ENCODE data around the gene CPNE1. TPM values are rescaled to one million over a fixed set of nuclear protein-coding genes. Genes with fewer than 3 reads are reported as not detected.

Gene CPNE1
- total RNA-seq, 2 donors from 2014 or later: 238 to 441 TPM

- no peak for TF ChIP-seq CTCF (conservative IDR thresholded peaks at IDR 0.05)
- no peak for DNase-seq
- 93 to 100% methylated on average over 4 to 9 of the region's 9 CpGs for WGBS, 2 experiments (ENCODE audit: insufficient coverage in 1 of 2, insufficient read length in 1 of 2)
- Histone ChIP-seq H3K27ac (ENCODE audit: low read depth, low read length) (no peak overlapping the region), H3K4me3 (ENCODE audit: low read length) (no peak overlapping the region), H3K4me1 (ENCODE audit: control insufficient read depth, insufficient read depth, low read length) (no peaks in the 10 kb centered on the region), H3K36me3 (ENCODE audit: control insufficient read depth, insufficient read depth, low read length) (no peaks in the 10 kb centered on the region), H3K9me3 (ENCODE audit: control insufficient read depth, low read length) (no peaks in the 10 kb centered on the region), H3K9ac (ENCODE audit: extremely low read depth, low read length, poor library complexity, severe bottlenecking) (no peak overlapping the region), H3K27me3 (ENCODE audit: control insufficient read depth, insufficient read depth, low read length, poor library complexity, severe bottlenecking) (peaks cover 58% of the 10 kb centered on the region)
- Mint-ChIP-seq H3K36me3 (ENCODE audit: low read depth) (no peaks in the 10 kb centered on the region), H3K27ac (no peak overlapping the region), H3K27me3 (ENCODE audit: insufficient read depth) (peaks cover 77% of the 10 kb centered on the region), H3K9me3 (no peaks in the 10 kb centered on the region), H3K4me1 (peaks cover 6% of the 10 kb centered on the region), H3K4me3 (no peak overlapping the region)
Measured at GRCh38 chr20:35599776-35600120, 65.0 kb downstream of the CPNE1 start.

GRCh38 chr20:35598899-35599775 lies 65.6 kb downstream of the CPNE1 start:
- no peaks in the 10 kb centered on the region for H3K9me3 ChIP-seq (ENCODE audit: control insufficient read depth, low read length)
- H3K4me3 ChIP-seq (ENCODE audit: low read length): no peak overlapping the region
- H3K27ac ChIP-seq (ENCODE audit: low read depth, low read length): no peak overlapping the region
- H3K27ac Mint-ChIP-seq: no peak overlapping the region
- TF ChIP-seq CTCF (conservative IDR thresholded peaks at IDR 0.05): no peak
- no peak overlapping the region for H3K4me3 Mint-ChIP-seq
- 88 to 90% methylated on average over 16 to 22 of the region's 22 CpGs for WGBS, 2 experiments (ENCODE audit: insufficient coverage in 1 of 2, insufficient read length in 1 of 2)
- H3K9me3 Mint-ChIP-seq: no peaks in the 10 kb centered on the region
- peaks cover 75% of the 10 kb centered on the region for H3K27me3 Mint-ChIP-seq (ENCODE audit: insufficient read depth)
- no peaks in the 10 kb centered on the region for H3K4me1 ChIP-seq (ENCODE audit: control insufficient read depth, insufficient read depth, low read length)
- peaks cover 56% of the 10 kb centered on the region for H3K27me3 ChIP-seq (ENCODE audit: control insufficient read depth, insufficient read depth, low read length, poor library complexity, severe bottlenecking)
- no peaks in the 10 kb centered on the region for H3K36me3 ChIP-seq (ENCODE audit: control insufficient read depth, insufficient read depth, low read length)
- H3K36me3 Mint-ChIP-seq (ENCODE audit: low read depth): no peaks in the 10 kb centered on the region
- H3K9ac ChIP-seq (ENCODE audit: extremely low read depth, low read length, poor library complexity, severe bottlenecking): no peak overlapping the region
- peaks cover 5% of the 10 kb centered on the region for H3K4me1 Mint-ChIP-seq
- DNase-seq: no peak

- H3K27ac Mint-ChIP-seq: no peak overlapping the region
- no peak for DNase-seq
- Histone ChIP-seq H3K27me3 (ENCODE audit: control insufficient read depth, insufficient read depth, low read length, poor library complexity, severe bottlenecking) (peaks cover 50% of the 10 kb centered on the region), H3K36me3 (ENCODE audit: control insufficient read depth, insufficient read depth, low read length) (no peaks in the 10 kb centered on the region), H3K27ac (ENCODE audit: low read depth, low read length) (no peak overlapping the region), H3K4me1 (ENCODE audit: control insufficient read depth, insufficient read depth, low read length) (no peaks in the 10 kb centered on the region), H3K9ac (ENCODE audit: extremely low read depth, low read length, poor library complexity, severe bottlenecking) (no peak overlapping the region), H3K9me3 (ENCODE audit: control insufficient read depth, low read length) (no peaks in the 10 kb centered on the region), H3K4me3 (ENCODE audit: low read length) (no peak overlapping the region)
- peaks cover 5% of the 10 kb centered on the region for H3K4me1 Mint-ChIP-seq
- peaks cover 68% of the 10 kb centered on the region for H3K27me3 Mint-ChIP-seq (ENCODE audit: insufficient read depth)
- TF ChIP-seq CTCF (conservative IDR thresholded peaks at IDR 0.05): no peak
- no peak overlapping the region for H3K4me3 Mint-ChIP-seq
- H3K36me3 Mint-ChIP-seq (ENCODE audit: low read depth): no peaks in the 10 kb centered on the region
- 86 to 90% methylated on average over 7 of the region's 7 CpGs for WGBS, 2 experiments (ENCODE audit: insufficient coverage in 1 of 2, insufficient read length in 1 of 2)
- no peaks in the 10 kb centered on the region for H3K9me3 Mint-ChIP-seq
Measured at GRCh38 chr20:35598476-35598875, 66.2 kb downstream of the CPNE1 start.

Measured in endodermal cell (in vitro differentiated cells).